OCI-LY3 (cell line): ENCODE data around the gene ZMYND19.
"Not testable (repeated sequence)": the region's sequence is repeated elsewhere in the genome, so short reads cannot be mapped to it uniquely, and the experiment has no call there.

ENCODE experiments used
- CTCF ChIP-seq: fragments of 200-600, 300-600 bp; sonication (generic); IDR thresholded peaks from 2 replicates; pipeline ENCODE4 v1.5.1; 2014; ENCODE audit warnings: antibody characterized with exemption, low read length, low read depth
- EZH2phosphoT487 ChIP-seq: fragments of 200-600 bp; shearing (Covaris generic); IDR thresholded peaks from 2 replicates; pipeline ENCODE4 v1.6.1; 2018; ENCODE audit warnings: antibody characterized with exemption, mixed run types, low read depth

GRCh38 chr9:137596577-137596976 lies 6.3 kb upstream of the ZMYND19 start:
- TF ChIP-seq CTCF, EZH2phosphoT487: not testable (repeated sequence)
